ENCODE measurements around the gene TPX2. TPM values are rescaled to one million over a fixed set of nuclear protein-coding genes. Genes with fewer than 3 reads are reported as not detected.

The TPX2 gene
- total and polyA plus RNA-seq, 2 of the 8 experiments (the other 6 are each of a cell fraction or from before 2014, with no cell fraction given) = 43.6 to 125 TPM

DNA sequence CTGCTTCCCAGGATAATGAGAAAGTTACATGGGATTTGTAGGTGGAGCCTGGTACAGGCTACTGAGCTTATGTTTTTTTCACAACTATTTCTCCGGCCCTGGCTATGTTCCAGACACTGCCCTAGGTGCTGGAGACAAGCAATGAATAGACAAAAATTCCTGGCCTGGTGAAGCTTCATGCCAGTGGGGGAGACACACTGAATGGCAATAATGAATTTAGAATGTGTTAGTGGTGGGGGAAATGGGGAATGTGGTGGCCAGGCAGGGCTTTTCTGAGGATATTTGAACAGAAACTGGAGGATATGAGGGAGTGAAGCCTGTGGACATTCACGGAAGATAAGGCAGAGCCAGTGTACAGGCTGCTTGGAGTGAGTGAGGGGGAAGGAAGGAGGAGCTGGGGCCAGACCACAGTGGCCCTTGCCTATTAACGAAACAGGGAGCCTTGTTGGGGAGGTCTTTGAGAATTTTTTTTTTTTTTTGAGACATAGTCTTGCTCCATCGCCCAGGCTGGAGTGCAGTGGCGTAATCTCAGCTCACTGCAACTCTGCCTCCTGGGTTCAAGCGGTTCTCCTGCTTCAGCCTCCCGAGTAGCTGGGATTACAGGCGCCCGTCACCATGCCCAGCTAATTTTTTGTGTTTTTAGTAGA, 99.7 kb downstream of the TPX2 start:
- WGBS, 2 experiments (ENCODE audit: extremely low coverage in 1 of 2, insufficient coverage in 1 of 2, insufficient read length in 1 of 2, insufficient replicate concordance in 2 of 2, low coverage in 1 of 2, low lambda C conversion rate in 2 of 2, missing lambda C conversion rate in 1 of 2) = 93% methylated on average over 9 of the region's 9 CpGs; no CpG with 5 or more reads in 1 of the 2 experiments
- Histone ChIP-seq H3K27me3 (replicated peaks in 1 of 4; ENCODE audit: control insufficient read depth in 3 of 4, extremely low read depth in 1 of 4, insufficient read depth in 3 of 4, low read length in 3 of 4) (no peaks in the 10 kb centered on the region), H3K4me2 (ENCODE audit: insufficient read depth in 1 of 2, low read depth in 2 of 2, low read length in 2 of 2) (no peak overlapping the region), H3K9me3 (ENCODE audit: insufficient read depth in 2 of 2, low read depth in 1 of 2, low read length in 1 of 2) (no peaks in the 10 kb centered on the region), H4K8ac (ENCODE audit: extremely low read depth, insufficient read depth, low read length) (no peak overlapping the region), H3K23ac (ENCODE audit: insufficient read length) (no peak overlapping the region), H3K36me3 (ENCODE audit: control insufficient read depth in 2 of 4, insufficient read depth in 4 of 4, low read length in 3 of 4) (no peaks in the 10 kb centered on the region), H2AFZ (ENCODE audit: low read length) (no peak overlapping the region), H2BK5ac (ENCODE audit: low read depth, low read length) (no peak overlapping the region), H3K27ac (ENCODE audit: low read depth, low read length) (no peak overlapping the region), H2BK12ac (ENCODE audit: low read depth, low read length) (no peak overlapping the region), H4K91ac (replicated peaks; ENCODE audit: insufficient read length, low read length) (no peak overlapping the region), H2BK15ac (ENCODE audit: low read length) (no peak overlapping the region), H3K4me1 (replicated peaks in 1 of 4; ENCODE audit: control insufficient read depth in 3 of 4, insufficient read depth in 4 of 4, low read length in 3 of 4) (peaks cover 4 to 34% (median 30%) of the 10 kb centered on the region in 4 experiments), H3K23me2 (ENCODE audit: low read depth, low read length) (no peaks in the 10 kb centered on the region), H2AK5ac (ENCODE audit: low read depth, low read length) (no peak overlapping the region), H3K18ac (ENCODE audit: extremely low read depth, low read length) (no peak overlapping the region), H3K4ac (replicated peaks; ENCODE audit: insufficient read length, low read depth, low read length) (no peak overlapping the region), H4K5ac (ENCODE audit: insufficient read length, low read depth, low read length) (no peak overlapping the region), H3K4me3 (ENCODE audit: extremely low read depth in 1 of 4, insufficient read depth in 2 of 4, low read depth in 3 of 4, low read length in 4 of 4) (no peak overlapping the region), H4K20me1 (replicated peaks in 1 of 2; ENCODE audit: control insufficient read depth in 1 of 2, insufficient read depth in 2 of 2, low read length in 2 of 2) (no peaks in the 10 kb centered on the region), H3K14ac (ENCODE audit: insufficient read length) (no peak overlapping the region), H3K79me1 (ENCODE audit: low read depth, low read length) (no peaks in the 10 kb centered on the region), H2BK120ac (replicated peaks; ENCODE audit: low read depth, low read length) (no peak overlapping the region), H3K56ac (replicated peaks; ENCODE audit: insufficient read length, low read depth, low read length) (no peak overlapping the region), H3K79me2 (ENCODE audit: control insufficient read depth in 1 of 2, insufficient read depth in 2 of 2, low read length in 2 of 2) (no peaks in the 10 kb centered on the region), H2BK20ac (ENCODE audit: low read length) (no peak overlapping the region), H3K9ac (replicated peaks in 1 of 4; ENCODE audit: extremely low read depth in 1 of 4, low read depth in 3 of 4, low read length in 3 of 4) (no peak overlapping the region)
- ChIA-PET POLR2A (ENCODE audit: partially characterized antibody) (no interaction called here), CTCF (ENCODE audit: partially characterized antibody) (interaction anchor here (0.6 to 7.3 kb wide), 11 partner anchors 10 to 193 kb away, joined by 3 to 111 read pairs (median 3); no protein-coding TSS in a partner anchor)
- DNase-seq (ENCODE audit: low read depth in 1 of 2, low spot score in 2 of 2) = no peak
- no peak for FAIRE-seq
- TF ChIP-seq EGR1 (IDR thresholded peaks at IDR 0.05; ENCODE audit: borderline replicate concordance, low read depth, low read length) (no peak), MAFK (IDR thresholded peaks at IDR 0.05; ENCODE audit: low read depth, low read length) (no peak), BACH1 (IDR thresholded peaks at IDR 0.05; ENCODE audit: low read length) (no peak), CBX8 (IDR thresholded peaks at IDR 0.05; ENCODE audit: borderline replicate concordance, low read depth, low read length) (no peak), CTBP2 (IDR thresholded peaks at IDR 0.05; ENCODE audit: borderline replicate concordance, insufficient read depth, insufficient read length, low read length) (no peak), KDM4A (IDR thresholded peaks at IDR 0.05; ENCODE audit: low read depth, low read length, severe bottlenecking) (no peak), TCF12 (IDR thresholded peaks at IDR 0.05; ENCODE audit: low read depth, low read length) (no peak), NRF1 (IDR thresholded peaks at IDR 0.05; ENCODE audit: low read depth, low read length) (no peak), FOSL1 (IDR thresholded peaks at IDR 0.05; ENCODE audit: insufficient read depth, low read depth, low read length) (no peak)
- TF ChIP-seq, protein P1, sequence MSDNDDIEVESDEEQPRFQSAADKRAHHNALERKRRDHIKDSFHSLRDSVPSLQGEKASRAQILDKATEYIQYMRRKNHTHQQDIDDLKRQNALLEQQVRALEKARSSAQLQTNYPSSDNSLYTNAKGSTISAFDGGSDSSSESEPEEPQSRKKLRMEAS (IDR thresholded peaks at IDR 0.05) = no peak
- TF ChIP-seq, protein P2, sequence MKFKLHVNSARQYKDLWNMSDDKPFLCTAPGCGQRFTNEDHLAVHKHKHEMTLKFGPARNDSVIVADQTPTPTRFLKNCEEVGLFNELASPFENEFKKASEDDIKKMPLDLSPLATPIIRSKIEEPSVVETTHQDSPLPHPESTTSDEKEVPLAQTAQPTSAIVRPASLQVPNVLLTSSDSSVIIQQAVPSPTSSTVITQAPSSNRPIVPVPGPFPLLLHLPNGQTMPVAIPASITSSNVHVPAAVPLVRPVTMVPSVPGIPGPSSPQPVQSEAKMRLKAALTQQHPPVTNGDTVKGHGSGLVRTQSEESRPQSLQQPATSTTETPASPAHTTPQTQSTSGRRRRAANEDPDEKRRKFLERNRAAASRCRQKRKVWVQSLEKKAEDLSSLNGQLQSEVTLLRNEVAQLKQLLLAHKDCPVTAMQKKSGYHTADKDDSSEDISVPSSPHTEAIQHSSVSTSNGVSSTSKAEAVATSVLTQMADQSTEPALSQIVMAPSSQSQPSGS (IDR thresholded peaks at IDR 0.05; ENCODE audit: low read length) = no peak
